Activated T-cell treated with anti-CD3 and anti-CD28 coated beads for 48 hours (primary cell): ENCODE results near the gene SNX1.
"Not testable (repeated sequence)": the region's sequence is repeated elsewhere in the genome, so short reads cannot be mapped to it uniquely, and the experiment has no call there.

Experiments
- DNase-seq: peaks from one replicate; pipeline ENCODE4 v3.0.0-alpha.2; 2020; ENCODE audit warnings: low read depth

SNX1 gene

DNA sequence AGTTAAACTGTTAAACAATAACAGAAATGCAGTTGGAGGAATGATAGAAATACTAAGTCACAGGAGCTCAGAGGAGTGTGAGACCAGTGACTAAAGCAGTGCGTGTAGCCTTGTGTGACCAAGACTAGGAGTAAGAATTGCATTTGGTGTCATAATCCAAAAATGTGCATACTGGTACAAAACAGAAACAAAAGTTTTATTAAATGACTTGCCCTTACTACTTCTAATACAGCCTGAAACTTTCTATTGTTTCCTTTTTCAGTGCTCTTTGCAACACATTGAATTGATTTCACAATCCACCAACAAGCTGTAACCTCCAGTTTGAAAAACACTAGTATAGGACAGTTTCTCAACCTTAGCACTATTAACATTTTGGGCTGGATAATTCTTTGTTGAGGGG is 17.1 kb downstream of the SNX1 start:
- no peak for DNase-seq

DNA sequence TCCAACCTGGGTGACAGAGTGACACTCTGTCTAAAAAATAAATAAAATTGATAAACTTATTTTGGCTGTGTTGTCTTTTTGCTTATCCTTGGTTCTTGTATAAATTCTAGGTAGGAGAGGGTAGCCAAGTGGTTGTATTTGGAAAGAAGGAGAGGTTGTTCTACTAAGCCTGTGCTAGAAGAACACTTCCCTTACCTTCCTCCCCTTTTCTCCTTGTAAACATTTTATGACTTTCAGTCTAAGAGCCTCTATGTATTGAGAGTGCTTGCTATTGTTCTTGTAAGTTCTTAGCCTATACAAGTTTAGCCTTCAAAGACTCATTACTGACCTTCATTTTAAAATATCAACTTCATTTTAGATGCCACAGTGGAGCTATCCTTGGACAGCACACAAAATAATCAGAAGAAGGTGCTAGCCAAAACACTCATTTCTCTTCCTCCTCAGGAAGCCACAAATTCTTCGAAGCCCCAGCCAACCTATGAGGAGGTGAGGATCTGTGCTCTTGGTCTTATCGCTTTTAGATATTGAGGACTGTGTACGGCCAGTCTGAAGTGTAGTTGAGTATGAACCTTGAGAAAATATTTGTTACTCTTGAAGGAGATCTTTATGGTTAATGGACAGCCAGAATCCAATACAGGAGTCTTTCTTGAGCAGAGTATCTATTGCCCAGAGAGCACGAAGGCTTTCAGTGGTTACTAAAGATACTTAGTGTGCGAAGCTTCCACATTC is 22.1 kb downstream of the SNX1 start:
- DNase-seq, result no peak

DNA sequence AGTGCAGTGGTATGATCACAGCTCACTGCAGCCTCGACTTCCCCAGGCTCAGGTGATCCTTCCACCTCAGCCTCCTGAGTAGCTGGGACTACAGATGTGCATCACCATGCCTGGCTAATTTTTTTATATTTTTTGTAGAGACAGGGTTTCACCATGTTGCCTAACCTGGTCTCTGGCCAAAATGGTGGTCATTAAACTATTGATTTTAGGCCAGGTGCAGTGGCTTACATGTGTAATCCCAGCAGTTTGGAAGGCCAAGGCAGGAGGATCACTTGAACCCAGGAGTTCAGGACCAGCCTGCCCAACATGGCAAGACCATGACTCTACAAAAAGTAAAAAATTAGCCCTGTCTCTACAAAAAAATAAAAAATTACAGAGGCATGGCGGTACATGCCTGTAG is 24.5 kb downstream of the SNX1 start:
- DNase-seq, result not testable (repeated sequence)

DNA sequence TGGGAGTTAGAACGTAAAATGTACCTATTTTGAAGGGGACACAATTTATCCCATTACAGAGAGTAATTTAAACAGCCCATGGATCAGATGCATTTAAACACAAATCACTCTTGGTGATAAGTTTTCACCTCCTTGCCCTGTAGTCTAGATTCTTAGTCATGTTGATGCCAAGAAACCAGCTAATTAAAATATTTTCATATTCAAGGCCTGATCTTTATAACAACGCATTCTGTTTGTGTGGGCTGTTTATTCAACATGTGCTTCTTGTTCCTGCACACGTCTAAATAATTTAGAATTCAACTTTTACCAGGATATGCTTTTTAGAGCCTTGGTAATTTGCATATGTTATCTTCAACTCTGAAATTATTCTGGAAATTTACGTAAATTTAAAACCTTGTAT is 25.8 kb downstream of the SNX1 start:
- DNase-seq, result no peak

DNA sequence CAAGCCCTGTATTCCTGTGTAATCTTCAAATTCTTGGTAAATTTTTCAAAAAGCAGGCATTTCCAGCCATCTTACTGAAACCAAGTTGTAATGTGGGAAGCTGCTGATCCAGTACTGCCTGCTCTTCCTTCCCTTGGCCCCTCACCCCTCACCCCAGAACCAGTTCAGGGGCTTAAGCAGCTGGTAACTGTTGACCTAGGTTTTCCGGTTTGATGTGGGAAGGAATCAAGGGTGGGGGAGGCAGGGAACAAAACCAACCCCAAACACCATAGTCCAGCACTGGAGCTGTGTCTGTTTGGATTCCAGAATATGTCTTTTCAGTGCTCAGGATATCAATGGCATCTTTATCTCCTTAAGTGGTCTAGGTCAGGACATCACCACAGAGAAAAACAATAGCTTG is 26.7 kb downstream of the SNX1 start:
- DNase-seq, result no peak

DNA sequence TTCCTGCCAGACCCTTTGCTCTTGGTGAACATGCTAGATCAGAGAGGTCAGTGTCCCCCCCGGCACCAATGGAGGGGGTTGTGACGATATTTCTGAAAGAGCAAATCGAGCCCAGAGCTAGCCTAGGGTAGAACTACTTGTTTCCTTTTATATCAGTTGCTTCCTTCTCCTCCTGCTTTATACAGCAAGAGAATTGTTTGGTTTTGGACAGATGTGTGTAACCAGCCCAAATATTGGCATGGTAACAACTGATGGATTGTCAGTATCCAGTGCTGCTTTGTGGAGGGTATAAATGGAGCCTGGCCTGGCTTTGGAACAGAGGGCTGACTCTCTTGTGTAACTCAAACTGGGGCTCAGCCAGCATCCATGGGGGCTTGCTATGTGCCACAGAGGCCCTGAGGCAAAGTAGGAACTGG is 27.2 kb downstream of the SNX1 start:
- DNase-seq, result no peak

DNA sequence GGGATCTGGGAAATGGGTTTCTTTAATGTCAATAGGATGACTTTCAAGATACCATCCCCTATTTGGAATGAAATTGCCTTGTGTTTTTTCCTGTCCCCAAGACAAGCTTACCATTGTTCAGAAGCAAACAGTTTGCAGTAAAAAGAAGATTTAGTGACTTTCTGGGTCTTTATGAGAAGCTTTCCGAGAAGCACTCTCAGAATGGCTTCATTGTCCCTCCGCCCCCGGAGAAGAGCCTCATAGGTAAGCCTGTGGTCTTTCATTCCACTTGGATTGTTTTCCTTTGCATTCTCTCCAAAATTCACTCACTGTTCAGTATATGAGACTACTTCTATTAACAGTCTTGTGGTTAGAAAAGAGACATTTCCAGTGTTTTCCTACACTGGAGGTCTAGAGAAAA is 30.2 kb downstream of the SNX1 start:
- DNase-seq, result no peak

DNA sequence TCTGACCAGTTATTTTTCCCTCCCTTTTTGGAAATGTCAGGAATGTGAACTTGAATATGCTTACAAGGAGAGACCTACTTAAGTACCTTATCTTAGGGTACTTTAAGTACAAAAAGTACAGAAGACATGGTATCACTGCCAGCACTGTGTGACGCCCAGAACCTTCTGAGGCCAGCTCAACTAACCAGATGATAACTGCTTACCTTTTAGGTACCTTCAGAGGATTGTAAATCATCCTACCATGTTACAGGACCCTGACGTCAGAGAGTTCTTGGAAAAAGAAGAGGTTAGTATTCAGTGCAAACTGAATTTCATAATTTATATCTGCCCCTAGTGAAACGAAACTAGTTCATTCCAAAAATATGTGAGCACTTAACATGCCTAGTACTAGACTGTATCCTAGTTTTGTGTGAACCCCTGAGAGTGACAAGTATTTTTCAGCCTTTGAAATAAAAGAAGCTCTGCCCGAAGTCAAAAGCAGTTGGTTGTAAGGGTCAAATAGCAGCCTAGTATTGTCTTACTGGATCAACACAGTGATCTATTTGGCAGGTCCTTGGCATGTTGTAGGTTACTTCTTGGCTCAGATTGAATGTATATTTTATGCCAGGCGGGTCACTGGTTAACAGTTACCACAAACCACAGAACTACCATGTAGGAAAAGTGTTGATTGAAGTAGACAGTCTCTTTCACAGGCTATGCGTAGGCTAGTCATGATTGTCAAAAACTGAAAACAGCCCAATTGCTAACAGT is 31.9 kb downstream of the SNX1 start:
- no peak for DNase-seq

DNA sequence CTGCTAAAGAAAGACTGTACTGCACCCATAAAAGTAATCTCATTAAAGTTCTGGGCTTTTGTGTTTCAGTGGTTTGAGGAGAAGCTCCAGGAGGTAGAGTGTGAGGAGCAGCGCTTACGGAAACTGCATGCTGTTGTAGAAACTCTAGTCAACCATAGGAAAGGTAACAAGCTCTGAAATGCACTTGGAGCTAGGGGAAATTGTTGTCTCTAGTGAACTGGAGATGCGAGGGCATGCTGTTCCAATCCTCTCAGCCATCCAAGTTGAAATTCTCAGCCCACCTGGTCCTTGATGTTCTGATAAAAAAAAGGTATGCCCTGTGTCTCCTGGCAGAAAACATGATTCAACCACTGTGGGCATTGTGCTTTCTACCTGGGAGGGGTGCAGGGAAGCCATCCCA is 34.4 kb downstream of the SNX1 start:
- no peak for DNase-seq

DNA sequence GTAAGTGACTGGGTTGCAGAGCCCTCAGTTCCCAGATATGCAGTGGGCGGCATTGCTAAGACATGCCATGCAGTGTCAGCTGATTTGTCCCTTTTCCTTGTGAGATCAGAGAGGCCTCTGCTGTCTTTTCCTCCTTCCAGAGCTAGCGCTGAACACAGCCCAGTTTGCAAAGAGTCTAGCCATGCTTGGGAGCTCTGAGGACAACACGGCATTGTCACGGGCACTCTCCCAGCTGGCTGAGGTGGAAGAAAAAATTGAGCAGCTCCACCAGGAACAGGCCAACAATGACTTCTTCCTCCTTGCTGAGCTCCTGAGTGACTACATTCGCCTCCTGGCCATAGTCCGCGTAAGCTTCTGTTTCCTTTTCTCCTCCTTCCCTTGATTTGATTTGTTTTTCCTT is 35.8 kb downstream of the SNX1 start:
- no peak for DNase-seq

DNA sequence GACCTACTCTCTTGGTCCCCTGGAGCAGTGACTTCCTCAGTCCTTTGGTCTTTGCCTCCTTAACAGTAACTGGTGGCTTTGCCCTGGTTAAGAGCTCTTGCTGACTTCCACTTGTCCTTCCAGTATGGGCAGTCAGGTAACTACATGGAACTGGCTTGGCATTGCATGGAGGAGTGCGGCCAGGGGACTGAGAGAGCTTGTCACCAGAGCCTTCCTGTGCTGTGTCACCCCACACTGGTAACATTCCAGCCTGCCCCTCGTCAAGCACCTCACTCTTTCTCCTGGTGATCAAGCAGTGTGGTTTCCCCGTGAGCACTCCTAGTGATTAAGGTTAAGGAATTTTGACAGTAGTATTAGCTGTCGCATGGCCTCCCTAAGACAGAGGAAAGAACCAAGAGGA is 36.4 kb downstream of the SNX1 start:
- DNase-seq, result no peak

DNA sequence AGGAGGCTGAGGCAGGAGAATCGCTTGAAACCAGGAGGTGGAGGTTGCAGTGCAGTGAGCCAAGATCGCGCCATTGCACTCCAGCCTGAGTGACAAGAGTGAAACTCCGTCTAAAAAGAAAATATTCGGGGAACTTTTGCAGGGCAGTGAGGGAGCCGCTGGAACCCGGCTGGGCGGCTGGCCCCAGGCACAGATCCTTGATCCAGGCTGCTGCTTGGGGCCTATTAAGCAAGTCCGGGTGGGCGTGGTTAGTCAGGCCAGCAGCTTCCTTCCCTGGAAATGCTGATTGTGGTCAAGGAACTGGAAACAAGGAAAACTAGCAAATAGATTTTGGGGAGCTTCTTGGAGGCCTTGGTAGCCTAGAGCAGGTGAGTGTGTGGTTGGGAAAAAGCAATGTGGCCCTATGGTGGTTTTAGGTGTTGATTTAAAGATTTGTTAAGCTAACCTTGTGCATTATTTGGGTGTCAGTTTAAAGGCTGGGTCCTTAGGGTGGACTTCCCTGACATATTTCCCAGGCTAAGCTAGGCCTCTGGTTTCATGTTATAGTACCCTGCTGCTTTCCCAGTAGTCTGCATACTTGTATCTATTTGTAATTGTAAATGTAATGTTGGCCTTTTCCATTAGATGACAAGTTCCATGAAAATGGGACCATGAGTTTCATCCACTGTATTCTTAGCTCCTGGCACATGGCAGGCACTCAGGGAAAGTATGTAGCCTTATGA is 38.0 kb downstream of the SNX1 start:
- no peak for DNase-seq

DNA sequence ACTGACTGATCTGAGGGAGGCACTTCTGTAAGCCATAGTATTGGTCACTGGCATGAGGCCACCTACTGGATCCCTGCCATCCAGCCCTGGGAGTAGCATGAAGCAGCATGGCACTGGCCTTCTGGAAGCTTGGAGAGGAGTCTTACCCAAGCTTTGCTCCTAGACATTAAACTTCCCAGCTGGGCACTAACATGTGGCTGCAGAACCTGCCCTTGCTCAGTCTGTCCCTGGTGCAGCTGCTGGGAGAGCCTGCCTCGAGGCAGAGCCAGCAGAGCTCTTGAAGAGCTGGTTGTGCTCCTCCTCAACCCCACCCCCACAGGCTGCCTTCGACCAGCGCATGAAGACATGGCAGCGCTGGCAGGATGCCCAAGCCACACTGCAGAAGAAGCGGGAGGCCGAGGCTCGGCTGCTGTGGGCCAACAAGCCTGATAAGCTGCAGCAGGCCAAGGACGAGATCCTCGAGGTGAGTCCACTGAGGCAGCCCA is 38.6 kb downstream of the SNX1 start:
- DNase-seq, result no peak

DNA sequence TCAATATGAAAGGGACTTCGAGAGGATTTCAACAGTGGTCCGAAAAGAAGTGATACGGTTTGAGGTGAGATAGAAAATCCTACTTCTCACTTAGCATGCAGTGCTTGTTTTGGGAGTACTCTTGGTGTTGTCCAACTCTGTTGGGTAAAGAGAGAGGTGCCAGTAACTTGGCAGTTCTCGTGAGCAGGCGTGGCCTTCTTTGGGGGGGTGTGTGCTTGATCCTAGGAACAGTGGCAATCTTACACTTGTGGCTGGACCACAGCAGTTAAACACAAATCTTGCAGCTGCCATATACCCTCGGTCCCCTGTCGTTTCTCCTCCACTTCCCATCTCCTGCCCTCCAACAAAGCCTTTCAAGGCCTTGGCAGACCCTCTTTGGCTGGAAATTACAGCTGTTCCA is 40.6 kb downstream of the SNX1 start:
- DNase-seq, result no peak

DNA sequence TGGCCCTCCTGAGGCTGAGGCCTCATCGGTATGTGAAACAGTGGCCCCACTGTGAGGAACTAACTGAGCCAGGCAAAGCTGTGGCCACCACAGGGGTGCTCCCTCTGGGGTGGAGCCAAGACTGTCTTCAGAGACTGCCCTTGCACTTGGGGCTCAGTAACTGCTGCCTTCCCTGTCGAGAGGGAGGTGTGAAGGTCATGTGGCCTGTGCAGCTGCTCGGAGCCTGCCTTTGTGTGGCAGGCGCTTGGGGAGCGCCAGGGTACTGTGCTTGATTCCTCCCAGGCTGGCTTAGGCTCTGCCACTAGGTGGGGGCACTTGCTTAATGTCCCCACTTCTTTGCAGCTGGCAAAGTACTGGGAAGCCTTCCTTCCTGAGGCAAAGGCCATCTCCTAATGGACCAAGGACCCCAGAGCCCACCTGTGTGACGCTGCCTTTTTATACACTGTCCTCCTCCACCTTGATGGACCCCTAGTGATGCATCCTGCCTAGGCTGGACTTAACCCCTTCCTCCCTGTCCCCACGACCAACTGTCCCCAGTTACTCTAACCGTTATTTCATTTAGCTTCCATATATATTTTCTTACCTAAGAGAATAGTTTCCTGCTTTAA is 41.5 kb downstream of the SNX1 start:
- no peak for DNase-seq

DNA sequence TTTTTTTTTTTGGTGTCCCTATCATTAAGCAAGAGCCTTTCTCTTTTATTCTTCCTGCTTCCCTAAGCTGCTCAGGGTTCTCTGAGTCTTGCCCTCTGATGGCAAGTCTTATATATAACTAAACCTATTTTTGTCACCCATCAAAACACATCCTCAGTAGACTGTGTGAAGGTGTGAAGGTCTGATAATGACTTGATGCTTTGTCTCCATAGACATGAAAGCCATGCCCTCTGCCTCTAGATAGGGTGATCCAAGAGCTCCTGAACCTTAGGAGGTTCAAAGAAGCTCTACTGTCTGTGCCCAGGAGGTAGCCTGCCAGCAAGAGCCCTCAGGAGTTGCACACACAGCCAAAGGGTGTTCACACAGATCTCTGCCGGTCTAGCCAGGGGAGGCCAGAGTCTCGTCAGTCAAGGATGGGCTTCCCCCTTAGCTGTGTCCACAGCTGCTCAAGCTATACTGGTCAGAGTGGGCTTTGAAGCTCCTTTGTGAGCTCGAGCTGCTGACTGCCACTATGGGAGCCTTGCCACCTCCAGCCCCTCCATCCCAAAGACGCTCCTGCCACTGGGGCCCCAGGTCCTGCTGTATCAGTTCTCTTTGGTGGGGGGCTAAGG is 42.7 kb downstream of the SNX1 start:
- DNase-seq, result no peak

DNA sequence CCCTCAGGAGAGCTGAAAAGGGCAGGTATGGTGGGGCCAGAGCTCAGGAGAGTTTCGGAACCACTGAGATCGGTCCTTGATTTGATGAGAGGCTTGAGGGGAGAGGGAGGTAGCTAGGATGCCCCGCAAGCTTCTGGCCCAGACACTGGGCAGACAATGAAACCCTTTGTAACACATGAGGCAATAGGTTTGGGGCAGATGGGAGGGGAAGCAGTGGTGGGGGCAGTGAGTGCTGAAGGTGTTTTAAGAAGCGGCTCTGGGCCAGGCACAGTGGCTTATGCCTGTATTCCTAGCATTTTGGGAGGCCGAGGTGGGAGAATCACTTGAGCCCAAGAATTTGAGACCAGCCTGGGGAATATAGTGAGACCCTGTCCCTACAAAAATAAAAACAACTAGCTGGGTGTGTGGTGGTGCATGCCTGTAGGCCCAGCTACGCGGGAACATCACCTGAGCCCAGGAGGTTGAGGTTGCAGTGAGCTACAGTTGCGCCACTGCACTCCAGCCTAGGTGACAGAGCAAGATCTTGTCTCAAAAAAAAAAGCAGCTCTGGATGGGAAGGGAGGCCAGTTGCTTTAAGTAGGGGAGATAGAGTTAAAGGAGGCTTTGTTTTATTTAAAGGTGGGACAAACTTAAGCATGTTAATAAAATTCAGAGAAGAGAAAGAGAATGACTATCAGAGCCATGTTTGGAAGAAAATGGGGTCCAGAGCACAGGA is 46.2 kb downstream of the SNX1 start:
- DNase-seq, result no peak

DNA sequence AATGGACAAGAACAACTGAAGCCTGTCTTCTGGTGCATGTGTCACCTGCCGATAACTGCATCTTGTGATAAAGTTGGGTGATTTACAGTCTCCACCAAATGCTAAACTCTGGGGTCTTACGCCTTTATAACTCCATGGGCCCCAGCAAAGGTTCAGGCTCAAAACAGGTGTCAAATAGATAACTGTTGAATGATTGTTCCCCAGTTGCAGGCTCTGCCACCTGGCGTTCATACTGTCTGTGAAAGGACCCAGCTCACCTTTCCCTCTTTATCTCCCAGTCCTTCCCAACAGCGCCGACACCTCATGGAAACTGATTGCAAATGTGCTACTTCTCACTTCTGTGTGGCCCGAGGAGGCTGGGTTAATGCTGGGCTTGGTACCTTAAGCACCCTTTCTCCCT is 47.5 kb downstream of the SNX1 start:
- no peak for DNase-seq

DNA sequence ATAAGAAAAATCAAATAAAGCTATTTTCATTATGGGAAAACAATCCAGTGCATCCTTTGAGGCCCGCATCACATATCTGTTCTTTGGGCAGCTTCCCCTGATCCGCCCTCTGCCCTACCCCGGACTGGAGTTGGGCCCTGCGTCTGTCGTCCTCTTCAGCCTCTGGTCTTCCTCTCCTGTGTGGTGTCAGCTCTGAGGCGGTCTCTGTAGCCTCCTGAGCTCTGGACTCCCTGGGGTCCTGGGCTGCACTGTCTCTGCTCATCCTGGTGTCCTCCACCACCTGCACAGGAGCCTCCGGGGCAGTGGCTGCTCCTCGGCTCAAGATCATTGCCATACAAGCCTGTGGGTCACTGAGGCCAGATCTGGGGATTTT is 48.4 kb downstream of the SNX1 start:
- DNase-seq, result no peak

DNA sequence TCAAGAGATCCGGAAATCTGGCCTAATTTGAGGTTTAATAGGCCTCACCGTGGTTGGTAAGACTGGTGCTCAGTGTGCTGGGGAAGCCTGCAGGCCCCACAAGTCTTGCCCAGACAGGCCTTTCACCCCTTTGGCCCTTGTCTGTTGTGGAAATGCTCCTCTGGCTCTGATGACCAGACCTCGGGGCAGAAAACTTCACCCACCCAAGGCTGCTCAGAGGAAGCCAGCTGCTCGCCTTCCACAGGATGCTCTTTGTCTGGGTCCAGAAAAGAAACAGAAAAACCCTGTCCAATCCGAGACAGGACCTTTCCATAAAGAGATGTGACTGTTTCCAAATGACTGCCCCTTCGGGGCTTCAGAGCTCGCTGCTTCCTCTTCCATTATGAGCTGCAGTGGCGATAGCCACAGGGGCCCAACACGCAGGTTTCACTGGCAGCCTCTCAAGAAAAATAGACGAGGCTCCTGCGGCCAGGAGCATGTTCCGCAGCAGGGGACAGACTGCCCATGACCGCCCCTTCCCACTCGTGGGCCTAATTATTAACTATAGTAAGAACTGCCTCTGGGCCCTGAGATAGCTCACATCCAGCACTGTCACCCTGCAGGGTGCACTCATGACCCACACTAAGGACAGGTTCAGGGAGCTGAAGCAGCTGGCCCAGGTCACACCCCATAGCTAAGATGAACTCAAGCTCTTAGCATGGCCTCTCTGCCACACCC is 48.9 kb downstream of the SNX1 start:
- no peak for DNase-seq

DNA sequence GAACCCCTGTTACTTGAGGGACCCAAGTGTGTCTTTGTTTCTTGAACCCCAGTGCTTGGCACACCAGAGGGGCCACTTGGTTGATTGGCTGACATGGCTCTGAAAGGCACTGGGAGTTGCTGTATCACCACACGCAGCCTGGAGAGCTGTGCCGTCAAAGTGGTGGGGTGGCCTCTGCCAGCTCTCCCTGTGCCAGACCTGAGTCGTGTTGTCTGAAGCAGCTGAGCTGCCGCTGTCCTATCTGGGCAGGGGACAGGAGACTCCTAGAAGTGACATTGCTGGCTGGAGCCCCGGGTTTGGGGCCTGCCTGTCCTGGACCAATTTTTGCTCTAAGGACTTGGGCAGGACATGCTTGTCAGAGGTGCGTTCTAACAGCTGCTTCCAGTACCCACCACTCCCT is 50.3 kb downstream of the SNX1 start:
- DNase-seq, result no peak
